ENCODE measurements around the gene IER3. TPM values are rescaled to one million over a fixed set of nuclear protein-coding genes. Genes with fewer than 3 reads are reported as not detected.
"Not testable (repeated sequence)": the region's sequence is repeated elsewhere in the genome, so short reads cannot be mapped to it uniquely, and the experiment has no call there.

Gene IER3
- total RNA-seq, 1 donor: 546 TPM

- no peaks in the 10 kb centered on the region for H3K27me3 ChIP-seq (ENCODE audit: insufficient read depth, low read length)
- peaks cover 51% of the 10 kb centered on the region for H3K4me1 ChIP-seq (ENCODE audit: insufficient read depth, low read length)
- no peak overlapping the region for H3K4me3 ChIP-seq (ENCODE audit: low read length)
- H3K9me3 ChIP-seq (ENCODE audit: low read depth, low read length): no peaks in the 10 kb centered on the region
Measured at GRCh38 chr6:30776390-30777154, 32.2 kb upstream of the IER3 start.

- Histone ChIP-seq H3K9me3 (ENCODE audit: low read depth, low read length) (no peaks in the 10 kb centered on the region), H3K4me1 (ENCODE audit: insufficient read depth, low read length) (peaks cover 43% of the 10 kb centered on the region), H3K4me3 (ENCODE audit: low read length) (no peak overlapping the region), H3K27me3 (ENCODE audit: insufficient read depth, low read length) (no peaks in the 10 kb centered on the region)
Measured at GRCh38 chr6:30775104-30775503, 30.8 kb upstream of the IER3 start.

- Histone ChIP-seq H3K4me1 (ENCODE audit: insufficient read depth, low read length) (peaks cover 43% of the 10 kb centered on the region), H3K27me3 (ENCODE audit: insufficient read depth, low read length) (no peaks in the 10 kb centered on the region), H3K9me3 (ENCODE audit: low read depth, low read length) (no peaks in the 10 kb centered on the region), H3K4me3 (ENCODE audit: low read length) (no peak overlapping the region)
Measured at GRCh38 chr6:30774701-30775100, 30.4 kb upstream of the IER3 start.

DNA sequence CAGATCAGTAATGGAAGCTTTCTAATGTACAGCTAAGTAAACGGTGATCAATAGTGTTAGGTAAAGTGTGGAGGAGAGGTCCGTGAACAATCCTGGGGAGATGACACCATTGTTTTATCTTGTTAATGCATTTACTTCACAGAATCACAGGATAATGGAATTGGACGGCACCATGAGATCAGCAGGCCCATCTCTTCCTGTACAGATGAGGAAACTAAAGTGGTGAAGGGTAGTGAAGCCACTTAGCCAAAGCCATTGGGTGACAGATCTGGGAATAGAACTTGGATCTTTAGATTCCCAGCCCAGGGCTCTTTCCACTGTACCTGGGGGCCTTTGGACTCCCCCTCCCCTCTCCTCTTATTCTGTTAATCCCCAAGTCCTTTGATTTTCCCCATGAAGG is 26.2 kb upstream of the IER3 start:
- H3K4me1 ChIP-seq (ENCODE audit: insufficient read depth, low read length): peaks cover 34% of the 10 kb centered on the region
- H3K9me3 ChIP-seq (ENCODE audit: low read depth, low read length): no peaks in the 10 kb centered on the region
- H3K4me3 ChIP-seq (ENCODE audit: low read length): no peak overlapping the region
- no peaks in the 10 kb centered on the region for H3K27me3 ChIP-seq (ENCODE audit: insufficient read depth, low read length)

GRCh38 chr6:30769853-30770524 is 25.6 kb upstream of the IER3 start:
- Histone ChIP-seq H3K27me3 (ENCODE audit: insufficient read depth, low read length) (no peaks in the 10 kb centered on the region), H3K4me1 (ENCODE audit: insufficient read depth, low read length) (peaks cover 34% of the 10 kb centered on the region), H3K9me3 (ENCODE audit: low read depth, low read length) (no peaks in the 10 kb centered on the region), H3K4me3 (ENCODE audit: low read length) (no peak overlapping the region)

DNA sequence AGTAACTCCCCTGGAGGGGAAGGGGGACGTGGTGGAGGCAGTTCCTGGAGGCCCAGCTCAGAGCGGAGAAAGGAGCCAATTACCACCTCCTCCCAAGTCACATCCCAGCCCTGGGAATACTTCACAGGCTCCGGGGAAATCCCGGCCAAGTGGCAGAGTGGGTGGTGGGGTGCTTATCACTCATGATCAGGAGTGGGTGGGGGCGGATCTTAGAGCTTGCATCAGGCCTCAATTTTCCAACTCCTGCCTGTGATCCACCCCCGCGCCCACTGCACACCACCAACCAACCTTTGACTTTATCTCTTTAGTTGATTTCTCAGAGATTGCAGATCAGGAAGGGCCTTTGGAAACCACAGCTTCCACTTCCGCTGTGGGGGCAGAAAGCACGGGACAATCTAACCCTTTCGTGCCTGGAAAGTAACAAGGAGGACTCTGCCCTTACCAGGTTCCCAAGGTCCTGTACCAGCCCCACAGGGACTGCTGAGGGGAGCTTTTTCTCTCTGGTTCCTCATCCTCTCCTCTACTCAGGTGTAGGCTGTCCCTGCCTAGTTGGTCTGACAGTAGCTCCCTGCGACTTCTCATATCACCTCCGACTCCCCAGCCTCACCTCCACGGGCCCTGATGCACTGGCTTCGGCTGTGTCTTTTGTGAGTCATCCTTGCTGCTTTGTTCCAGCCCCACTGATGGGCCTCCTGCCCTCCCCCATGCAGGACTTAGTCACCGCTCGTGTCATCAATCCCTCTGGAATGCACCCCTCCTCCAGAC is 24.9 kb upstream of the IER3 start:
- no peaks in the 10 kb centered on the region for H3K27me3 ChIP-seq (ENCODE audit: insufficient read depth, low read length)
- H3K4me3 ChIP-seq (ENCODE audit: low read length): no peak overlapping the region

GRCh38 chr6:30768634-30769087 is 24.3 kb upstream of the IER3 start:
- Histone ChIP-seq H3K4me3 (ENCODE audit: low read length) (no peak overlapping the region), H3K9me3 (ENCODE audit: low read depth, low read length) (no peaks in the 10 kb centered on the region), H3K4me1 (ENCODE audit: insufficient read depth, low read length) (peaks cover 34% of the 10 kb centered on the region), H3K27me3 (ENCODE audit: insufficient read depth, low read length) (no peaks in the 10 kb centered on the region)

More for the DNA sequence above, 24.9 kb upstream of the IER3 start:
- H3K4me1 ChIP-seq (ENCODE audit: insufficient read depth, low read length): peaks cover 34% of the 10 kb centered on the region
- H3K9me3 ChIP-seq (ENCODE audit: low read depth, low read length): no peaks in the 10 kb centered on the region

DNA sequence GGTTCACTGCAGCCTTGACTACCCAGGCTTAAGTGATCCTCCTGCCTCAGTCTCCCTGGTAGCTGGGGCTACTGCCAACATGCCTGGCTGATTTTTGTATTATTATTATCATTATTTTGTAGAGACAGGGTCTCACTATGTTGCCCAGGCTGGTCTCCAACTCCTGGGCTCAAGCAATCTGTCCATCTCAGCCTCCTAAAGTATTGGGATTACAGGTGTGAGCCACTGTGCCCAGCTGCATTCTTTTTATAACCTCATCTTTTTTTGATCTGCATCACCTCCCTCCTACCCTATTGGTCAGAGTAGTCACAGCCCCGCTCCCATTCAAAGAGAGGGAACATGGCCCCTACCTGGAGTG is 23.6 kb upstream of the IER3 start:
- Histone ChIP-seq H3K27me3 (ENCODE audit: insufficient read depth, low read length) (no peaks in the 10 kb centered on the region), H3K4me1 (ENCODE audit: insufficient read depth, low read length) (peaks cover 34% of the 10 kb centered on the region)

DNA sequence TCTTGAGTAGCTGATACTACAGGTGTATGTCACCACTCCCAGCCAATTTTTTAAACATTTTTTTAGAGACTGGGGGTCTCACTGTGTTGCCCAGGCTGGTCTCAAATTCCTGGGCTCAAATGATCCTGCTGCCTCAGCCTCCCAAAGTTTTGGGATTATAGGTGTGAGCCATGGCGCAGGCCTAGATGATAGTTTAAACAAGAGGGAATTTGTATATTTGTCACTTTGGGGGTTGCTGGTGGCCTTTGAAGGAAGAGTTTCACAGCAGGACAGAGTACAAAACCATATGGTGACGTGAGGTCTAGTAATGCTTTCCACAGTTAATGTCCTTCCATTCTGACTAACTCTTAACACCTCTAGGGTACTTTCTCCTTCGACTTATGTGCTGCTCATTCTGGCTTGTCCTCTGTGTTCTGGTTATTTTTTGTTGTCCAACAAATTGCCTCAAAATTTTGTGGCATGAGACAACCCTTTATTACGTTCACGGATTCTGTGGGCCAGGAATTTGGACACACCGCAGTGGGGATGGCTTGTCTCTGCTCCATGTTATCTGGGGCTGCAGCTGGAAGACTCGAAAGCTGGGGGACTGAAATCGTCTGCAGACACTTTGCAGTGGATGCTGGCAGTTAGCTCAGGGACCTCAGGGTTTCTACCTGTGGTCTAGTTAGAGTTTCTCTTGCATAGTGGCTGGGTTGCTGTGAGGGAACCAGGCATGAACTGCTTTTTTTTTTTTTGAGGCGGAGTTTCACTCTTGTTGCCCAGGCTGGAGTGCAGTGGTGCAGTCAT is 23.0 kb upstream of the IER3 start:
- H3K27me3 ChIP-seq (ENCODE audit: insufficient read depth, low read length): no peaks in the 10 kb centered on the region
- no peaks in the 10 kb centered on the region for H3K9me3 ChIP-seq (ENCODE audit: low read depth, low read length)
- H3K4me3 ChIP-seq (ENCODE audit: low read length): no peak overlapping the region
- H3K4me1 ChIP-seq (ENCODE audit: insufficient read depth, low read length): peaks cover 34% of the 10 kb centered on the region

More for the DNA sequence above, 23.6 kb upstream of the IER3 start:
- H3K4me3 ChIP-seq (ENCODE audit: low read length): no peak overlapping the region
- no peaks in the 10 kb centered on the region for H3K9me3 ChIP-seq (ENCODE audit: low read depth, low read length)

DNA sequence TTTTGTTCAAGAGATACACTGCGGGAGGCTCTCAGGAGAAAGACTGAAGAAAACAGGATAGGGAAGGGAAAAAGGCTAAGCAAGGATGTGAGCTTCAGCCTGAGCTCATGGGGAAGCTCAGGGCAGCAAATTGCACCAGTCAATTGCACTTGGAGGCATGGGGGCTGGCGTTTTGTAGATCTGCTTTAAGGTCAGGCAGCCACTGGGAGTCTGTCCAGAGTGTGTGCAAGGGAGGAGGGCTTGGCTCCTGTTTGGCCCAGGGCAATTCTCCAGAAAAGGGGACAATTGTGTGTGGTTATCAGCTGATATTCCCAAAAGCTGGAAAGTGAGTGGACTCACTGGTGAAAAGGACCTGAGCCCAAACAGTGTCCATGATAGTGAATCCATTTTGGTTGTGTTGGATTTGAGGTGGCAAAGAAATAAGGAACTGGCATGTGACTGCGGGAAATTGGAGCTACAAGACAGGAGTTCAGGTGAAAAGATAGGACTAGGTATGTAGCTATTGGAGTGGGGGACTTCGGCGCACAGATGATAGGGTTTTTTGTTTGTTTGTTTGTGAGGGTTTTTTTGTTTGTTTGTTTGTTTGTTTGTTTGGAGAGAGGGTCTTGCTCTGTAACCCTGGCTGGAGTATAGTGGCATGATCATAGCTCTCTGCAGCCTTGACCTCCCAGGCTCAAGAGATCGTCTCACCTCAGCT is 22.3 kb upstream of the IER3 start:
- Histone ChIP-seq H3K27me3 (ENCODE audit: insufficient read depth, low read length) (no peaks in the 10 kb centered on the region), H3K4me1 (ENCODE audit: insufficient read depth, low read length) (peaks cover 34% of the 10 kb centered on the region), H3K4me3 (ENCODE audit: low read length) (no peak overlapping the region), H3K9me3 (ENCODE audit: low read depth, low read length) (no peaks in the 10 kb centered on the region)

DNA sequence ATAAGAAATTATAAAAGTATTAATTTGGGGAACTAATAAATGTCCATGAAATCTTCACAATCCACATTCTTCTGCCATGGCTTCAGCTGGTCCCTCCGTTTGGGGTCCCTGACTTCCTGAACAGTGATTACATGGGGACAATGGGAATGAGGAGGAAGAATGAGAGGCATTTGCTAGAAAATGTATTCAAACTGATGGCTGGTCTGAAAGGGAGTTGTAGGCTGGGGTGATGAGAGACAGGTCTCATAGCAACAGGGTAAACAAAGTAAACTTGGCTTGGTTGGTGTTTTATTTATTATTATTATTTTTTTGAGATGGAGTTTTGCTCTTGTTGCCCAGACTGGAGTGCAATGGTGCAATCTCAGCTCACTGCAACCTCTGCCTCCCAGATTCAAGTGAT is 21.1 kb upstream of the IER3 start:
- peaks cover 38% of the 10 kb centered on the region for H3K4me1 ChIP-seq (ENCODE audit: insufficient read depth, low read length)

GRCh38 chr6:30764490-30765043 is 20.2 kb upstream of the IER3 start:
- H3K4me1 ChIP-seq (ENCODE audit: insufficient read depth, low read length): peaks cover 37% of the 10 kb centered on the region
- not testable (repeated sequence) for H3K4me3 ChIP-seq (ENCODE audit: low read length); H3K27me3 ChIP-seq (ENCODE audit: insufficient read depth, low read length); H3K9me3 ChIP-seq (ENCODE audit: low read depth, low read length)

More for the DNA sequence above, 21.1 kb upstream of the IER3 start:
- not testable (repeated sequence) for H3K27me3 ChIP-seq (ENCODE audit: insufficient read depth, low read length); H3K9me3 ChIP-seq (ENCODE audit: low read depth, low read length); H3K4me3 ChIP-seq (ENCODE audit: low read length)

GRCh38 chr6:30763618-30764489 is 19.5 kb upstream of the IER3 start:
- Histone ChIP-seq H3K27me3 (ENCODE audit: insufficient read depth, low read length) (no peaks in the 10 kb centered on the region), H3K9me3 (ENCODE audit: low read depth, low read length) (no peaks in the 10 kb centered on the region), H3K4me3 (ENCODE audit: low read length) (no peak overlapping the region), H3K4me1 (ENCODE audit: insufficient read depth, low read length) (peaks cover 34% of the 10 kb centered on the region)
